GM12892 (cell line): Measurements from ENCODE around the gene PRR5.

Source experiments
- POLR2A ChIP-seq: IDR thresholded peaks from 2 replicates; pipeline ENCODE4 v1.6.1; 2011; ENCODE audit warnings: low read depth, low read length, control low read depth
- POLR2AphosphoS5 ChIP-seq: IDR thresholded peaks from 2 replicates; pipeline ENCODE4 v1.6.1; 2011; ENCODE audit warnings: low read depth, low read length, control low read depth
- TAF1 ChIP-seq: IDR thresholded peaks from 2 replicates; pipeline ENCODE4 v1.6.1; 2011; ENCODE audit warnings: low read depth, mild to moderate bottlenecking, control low read depth, low read length, borderline replicate concordance

DNA sequence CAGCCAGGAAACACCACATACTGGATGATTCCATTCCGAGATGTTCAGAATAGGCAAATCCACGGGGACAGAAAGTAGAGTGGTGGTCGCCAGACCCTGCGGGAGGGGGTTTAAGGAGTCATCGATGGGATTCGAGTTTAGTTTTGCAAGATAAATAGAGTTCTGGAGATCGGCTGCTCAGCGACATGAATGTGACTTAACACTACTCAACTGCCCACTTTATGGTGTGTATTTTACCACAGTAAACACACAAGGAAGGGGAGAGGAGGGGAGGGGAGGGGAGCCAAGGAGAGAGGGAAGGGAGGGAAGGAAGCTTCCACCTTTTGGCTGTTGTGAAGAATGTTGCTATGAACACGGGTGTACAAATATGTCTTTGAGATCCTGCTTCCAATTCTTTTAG is 39.9 kb downstream of the PRR5 start:
- no peak for TF ChIP-seq TAF1
- no peak for TF ChIP-seq POLR2A
- TF ChIP-seq POLR2AphosphoS5, result no peak
